HG03196 (cell line): ENCODE measurements around the gene APOC1.
"Not testable (repeated sequence)": the region's sequence is repeated elsewhere in the genome, so short reads cannot be mapped to it uniquely, and the experiment has no call there.

ENCODE experiments used
- ATAC-seq: cut with Tn5 transposase; IDR thresholded peaks from one replicate; pipeline ENCODE4 v1.9.1; 2021; ENCODE audit not compliant: unreplicated experiment

APOC1 gene

DNA sequence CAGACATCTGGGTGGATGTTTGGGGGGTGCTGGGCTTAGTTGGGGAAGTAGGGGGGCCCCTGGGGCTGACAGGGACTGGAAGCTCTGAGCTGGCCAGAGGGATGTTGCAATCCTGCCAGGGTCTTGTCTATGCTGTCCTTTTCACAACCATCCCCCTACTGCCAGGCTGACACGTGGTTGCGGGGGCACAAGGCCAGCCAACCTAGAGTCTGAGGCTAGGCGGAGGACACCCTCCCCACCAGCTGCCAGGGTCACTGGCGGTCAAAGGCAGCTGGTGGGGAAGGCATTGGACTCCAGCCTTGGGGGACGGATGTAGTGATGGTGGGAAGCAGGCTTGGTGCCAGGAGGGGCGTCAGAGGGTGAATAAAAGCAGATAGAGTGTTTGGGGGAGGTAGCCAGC lies 1.6 kb upstream of the APOC1 start:
- ATAC-seq, result no peak

DNA sequence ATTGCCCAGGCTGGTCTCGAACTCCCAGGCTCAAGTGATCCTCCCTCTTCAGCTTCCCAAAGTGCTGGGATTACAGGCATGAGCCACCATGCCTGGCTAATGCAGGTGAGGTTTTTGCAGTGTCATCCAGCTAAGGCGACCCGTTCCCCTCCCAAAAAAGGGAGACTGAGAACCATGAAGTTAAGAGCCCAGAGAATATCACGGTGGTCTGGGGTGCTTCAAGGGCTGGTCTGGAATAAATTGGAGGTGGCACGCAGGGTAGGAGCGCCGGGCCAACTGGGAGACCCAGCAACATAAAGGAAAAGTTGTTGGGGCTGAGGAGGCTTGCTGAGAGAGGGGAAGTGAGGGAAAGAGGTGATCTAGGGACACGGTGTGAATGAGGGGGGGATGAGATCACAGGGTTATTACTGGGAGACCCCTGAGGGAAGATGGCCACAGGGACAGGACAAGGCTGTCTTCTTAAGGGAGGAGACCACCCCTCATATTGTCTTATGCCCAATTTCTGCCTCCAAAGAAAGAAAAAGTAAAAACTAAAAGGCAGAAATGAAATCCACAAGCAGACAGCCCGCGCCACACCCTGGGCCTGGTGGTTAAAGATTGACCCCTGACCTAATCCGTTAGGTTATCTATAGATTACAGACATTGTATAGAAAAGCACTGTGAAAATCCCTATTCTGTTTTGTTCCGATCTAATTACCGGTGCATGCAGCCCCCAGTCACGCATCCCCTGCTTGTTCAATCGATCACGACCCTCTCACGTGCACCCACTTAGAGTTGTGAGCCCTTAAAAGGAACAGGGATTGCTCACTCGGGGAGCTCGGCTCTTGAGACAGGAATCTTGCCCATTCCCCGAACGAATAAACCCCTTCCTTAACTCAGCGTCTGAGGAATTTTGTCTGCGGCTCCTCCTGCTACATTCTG lies 636 bp upstream of the APOC1 start:
- not testable (repeated sequence) for ATAC-seq

DNA sequence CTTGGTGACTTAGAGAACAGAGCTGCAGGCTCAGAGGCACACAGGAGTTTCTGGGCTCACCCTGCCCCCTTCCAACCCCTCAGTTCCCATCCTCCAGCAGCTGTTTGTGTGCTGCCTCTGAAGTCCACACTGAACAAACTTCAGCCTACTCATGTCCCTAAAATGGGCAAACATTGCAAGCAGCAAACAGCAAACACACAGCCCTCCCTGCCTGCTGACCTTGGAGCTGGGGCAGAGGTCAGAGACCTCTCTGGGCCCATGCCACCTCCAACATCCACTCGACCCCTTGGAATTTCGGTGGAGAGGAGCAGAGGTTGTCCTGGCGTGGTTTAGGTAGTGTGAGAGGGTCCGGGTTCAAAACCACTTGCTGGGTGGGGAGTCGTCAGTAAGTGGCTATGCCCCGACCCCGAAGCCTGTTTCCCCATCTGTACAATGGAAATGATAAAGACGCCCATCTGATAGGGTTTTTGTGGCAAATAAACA lies 9.9 kb downstream of the APOC1 start:
- no peak for ATAC-seq

DNA sequence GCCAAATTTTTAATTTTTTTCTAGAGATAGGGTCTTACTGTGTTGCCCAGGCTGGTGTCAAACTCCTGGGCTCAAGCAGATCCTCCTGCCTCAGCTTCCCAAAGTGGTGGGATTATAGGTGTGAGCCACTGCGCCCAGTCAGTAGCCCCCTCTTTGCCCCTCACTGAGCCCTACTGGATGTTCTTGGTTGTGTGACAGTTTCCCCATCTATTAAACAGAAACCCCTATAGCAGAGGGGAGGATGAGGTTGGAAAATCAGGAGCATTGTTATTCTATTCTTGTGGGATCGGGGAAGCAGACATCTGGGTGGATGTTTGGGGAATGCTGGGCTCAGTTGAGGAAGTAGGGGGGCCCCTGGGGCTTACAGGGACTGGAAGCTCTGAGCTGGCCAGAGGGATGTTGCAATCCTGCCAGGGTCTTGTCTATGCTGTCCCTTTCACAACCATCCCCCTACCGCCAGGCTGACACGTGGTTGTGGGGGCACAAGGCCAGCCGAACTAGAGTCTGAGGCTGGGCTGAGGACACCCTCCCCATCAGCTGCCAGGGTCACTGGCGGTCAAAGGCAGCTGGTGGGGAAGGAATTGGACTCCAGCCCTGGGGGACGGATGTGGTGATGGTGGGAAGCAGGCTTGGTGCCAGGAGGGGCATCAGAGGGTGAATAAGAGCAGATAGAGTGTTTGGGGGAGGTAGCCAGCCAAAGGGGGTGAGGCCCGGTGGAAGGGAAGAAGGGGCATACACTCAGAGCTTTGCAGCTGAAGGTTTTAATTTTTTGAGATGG lies 10.9 kb downstream of the APOC1 start:
- ATAC-seq, result no peak

DNA sequence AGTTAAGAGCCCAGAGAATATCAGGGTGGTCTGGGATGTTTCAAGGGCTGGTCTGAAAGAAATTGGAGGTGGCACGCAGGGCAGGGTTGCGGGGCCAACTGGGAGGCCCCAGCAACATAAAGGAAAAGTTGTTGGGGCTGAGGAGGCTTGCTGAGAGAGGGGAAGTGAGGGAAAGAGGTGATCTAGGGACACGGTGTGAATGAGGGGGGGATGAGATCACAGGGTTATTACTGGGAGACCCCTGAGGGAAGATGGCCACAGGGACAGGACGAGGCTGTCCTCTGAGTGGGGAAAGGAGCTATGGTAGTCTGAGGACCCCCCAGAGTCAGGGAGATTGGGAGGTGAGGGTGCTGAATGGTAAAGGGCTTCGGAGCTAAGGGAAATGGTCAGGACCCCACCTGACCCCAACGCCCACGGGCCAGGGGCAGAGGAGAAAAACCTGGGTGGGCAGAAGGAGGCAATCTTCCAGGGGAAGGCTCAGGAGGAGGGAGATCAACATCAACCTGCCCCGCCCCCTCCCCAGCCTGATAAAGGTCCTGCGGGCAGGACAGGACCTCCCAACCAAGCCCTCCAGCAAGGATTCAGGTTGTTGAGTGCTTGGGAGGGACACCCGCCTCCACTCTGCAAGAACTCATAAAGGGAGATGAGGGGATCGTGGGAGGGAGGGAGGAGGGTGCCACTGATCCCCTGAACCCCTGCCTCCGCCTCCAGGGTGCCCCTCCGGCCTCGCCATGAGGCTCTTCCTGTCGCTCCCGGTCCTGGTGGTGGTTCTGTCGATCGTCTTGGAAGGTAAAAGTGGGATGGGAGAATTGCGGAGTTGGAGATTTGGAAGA lies 12.1 kb downstream of the APOC1 start:
- not testable (repeated sequence) for ATAC-seq

DNA sequence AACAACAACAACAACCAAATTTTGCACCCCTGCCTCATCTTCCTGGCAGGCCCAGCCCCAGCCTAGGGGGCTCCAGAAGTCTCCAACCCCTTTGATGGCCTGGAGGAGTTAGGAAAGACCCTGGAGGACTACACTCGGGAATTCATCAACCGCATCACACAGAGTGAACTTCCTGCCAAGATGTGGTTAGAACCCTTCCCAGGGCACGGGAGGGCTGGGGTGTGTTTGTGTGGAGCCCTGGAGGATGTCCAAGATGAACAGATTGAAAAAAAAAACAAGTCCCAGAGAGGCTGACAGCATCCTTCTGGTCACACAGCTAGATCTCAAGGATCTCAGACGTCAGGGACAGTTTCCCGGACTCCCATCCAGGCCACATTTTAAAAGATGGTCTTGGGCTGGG lies 13.3 kb downstream of the APOC1 start:
- no peak for ATAC-seq

DNA sequence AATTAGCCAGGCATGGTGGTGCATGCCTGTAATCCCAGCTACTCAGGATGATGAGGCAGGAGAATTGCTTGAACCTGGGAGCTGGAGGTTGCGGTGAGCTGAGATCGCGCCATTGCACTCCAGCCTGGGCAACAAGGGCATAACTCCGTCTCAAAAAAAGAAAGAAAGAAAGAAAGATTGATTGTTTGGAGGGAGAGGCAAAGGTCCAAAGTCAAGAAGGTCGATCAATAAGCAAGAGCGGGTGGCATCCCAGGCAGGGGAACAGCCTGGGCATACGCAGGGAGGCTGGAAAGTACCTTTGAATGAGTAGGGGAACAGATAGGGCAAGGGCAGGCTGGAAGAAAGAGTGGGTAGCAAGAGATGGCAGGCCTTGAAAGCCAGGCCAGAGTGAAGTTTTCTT lies 15.7 kb downstream of the APOC1 start:
- ATAC-seq, result no peak

DNA sequence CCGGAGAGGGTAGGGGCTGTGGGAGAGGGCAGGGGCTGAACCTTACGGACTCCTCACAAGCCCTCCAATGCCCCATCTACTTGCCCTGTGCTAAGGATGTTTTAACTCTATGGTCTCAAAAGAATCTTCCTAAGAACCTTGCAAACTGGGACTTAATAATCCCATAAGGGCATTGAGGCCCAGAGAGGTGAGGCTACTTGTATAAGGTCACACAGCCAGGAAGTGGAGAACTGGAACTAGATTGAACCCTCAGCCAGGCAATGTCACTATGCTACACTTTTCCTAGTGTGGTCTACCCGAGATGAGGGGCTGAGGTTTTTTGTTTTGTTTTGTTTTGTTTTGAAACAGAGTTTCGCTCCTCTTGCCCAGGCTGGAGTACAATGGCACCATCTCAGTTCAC lies 17.1 kb downstream of the APOC1 start:
- ATAC-seq, result no peak

DNA sequence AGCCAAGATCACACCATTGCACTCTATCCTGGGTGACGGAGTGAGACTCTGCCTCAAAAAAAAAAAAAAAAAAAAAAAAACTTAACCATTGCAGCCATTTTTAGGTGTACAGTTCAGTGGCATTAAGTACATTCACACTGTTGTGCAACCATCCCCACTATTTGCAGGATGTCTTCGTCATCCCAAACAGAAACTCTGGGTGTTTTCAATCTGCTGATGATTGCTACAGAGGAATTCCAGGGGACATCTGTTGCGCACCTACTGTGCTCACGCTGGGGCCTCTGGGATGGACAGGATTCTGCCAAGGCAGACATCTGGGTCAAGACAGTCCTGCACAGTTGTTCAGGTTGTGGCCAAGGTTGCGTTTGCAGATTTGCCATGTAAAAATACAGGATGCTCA lies 25.3 kb downstream of the APOC1 start:
- no peak for ATAC-seq

DNA sequence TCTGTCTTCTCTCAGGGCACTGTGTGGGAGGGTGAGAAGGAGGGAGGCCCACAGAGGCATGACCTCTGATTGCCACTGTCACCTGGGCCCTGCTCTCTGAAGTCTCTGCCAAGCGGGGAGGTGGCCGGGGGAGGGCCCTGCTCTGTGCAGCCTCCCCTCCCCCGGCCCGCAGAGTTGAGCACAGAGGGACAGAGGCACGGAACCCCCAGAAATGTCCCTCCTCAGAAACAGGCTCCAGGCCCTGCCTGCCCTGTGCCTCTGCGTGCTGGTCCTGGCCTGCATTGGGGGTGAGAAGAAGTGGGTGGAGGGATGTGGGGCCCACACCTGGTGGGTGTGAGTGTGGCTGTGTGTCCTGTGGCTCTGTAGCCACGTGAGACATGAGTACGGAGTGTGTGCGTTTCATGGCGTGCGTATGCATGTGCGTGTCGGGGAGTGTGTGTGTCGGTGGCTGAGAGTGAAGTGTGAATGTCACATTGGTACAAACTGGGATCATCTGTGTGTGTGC lies 27.7 kb downstream of the APOC1 start, which contains the start of gene APOC4:
TSS of gene APOC4 (plus strand) at position 171 of the 505 bp plus-strand sequence. CDS start at position 212, 41 bp downstream.
- ATAC-seq, result no peak

DNA sequence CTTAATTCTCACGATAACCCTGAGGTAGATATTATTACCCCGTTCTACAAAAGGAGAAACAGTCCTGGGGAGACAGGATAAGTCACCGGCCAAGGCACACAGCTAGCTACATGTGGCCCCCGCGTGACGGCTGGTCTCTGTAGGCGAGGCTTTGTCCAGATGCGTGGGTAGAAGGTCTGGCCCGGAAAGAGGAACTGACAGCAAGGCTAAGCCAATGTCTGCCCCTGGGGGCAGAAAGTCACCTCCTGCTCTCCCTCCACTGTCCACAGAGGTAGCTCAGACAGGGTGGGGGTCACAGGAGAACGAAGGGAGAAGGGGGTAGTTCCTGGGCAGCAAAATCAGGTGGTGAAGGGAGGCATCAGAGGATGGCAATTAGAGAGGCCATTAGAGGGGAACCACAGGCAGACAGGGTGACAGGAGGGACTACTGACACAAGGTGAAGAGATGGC lies 29.4 kb downstream of the APOC1 start:
- ATAC-seq, result peak; percentile 48

DNA sequence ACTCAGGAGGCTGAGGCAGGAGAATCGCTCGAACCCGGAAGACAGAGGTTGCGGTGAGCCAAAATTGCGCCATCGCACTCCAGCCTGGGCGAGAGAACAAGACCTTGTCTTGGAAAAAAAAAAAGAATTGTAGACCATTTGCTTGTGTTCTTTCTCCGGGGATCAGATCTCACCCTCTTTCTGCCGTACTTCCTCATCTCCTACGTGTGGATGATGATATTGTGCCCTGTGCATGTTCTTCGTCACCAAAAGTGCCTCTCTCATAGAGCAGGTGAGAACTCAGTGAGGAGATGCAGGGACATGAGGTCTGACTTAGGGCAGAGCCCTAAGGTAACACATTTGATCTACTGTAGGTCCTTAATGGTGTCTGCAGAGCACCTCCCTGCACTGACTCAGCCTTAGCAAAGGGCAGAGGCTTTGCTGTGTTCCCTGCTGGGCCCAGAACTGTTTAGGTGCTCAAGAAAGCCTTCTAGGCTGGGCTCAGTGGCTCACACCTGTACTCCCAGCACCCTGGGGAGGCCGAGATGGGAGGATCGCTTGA lies 32.7 kb downstream of the APOC1 start:
- no peak for ATAC-seq

DNA sequence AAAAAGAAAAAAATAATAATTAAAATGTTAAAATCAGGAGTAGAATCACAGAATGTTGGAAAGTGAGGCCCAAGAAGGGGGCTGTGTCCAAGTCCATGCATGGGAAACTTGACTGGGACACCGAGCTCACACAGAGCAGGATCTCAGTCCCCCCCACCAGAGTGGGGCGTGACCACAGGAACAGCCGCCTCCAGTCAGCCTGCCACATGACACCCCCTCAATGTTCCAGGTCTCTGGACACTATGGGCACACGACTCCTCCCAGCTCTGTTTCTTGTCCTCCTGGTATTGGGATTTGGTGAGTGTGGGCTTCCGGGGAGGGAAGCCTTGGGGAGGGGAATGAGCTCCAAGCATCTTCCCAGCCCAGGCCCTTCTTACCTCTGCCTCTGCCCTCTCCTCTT lies 33.8 kb downstream of the APOC1 start:
- ATAC-seq, result no peak

DNA sequence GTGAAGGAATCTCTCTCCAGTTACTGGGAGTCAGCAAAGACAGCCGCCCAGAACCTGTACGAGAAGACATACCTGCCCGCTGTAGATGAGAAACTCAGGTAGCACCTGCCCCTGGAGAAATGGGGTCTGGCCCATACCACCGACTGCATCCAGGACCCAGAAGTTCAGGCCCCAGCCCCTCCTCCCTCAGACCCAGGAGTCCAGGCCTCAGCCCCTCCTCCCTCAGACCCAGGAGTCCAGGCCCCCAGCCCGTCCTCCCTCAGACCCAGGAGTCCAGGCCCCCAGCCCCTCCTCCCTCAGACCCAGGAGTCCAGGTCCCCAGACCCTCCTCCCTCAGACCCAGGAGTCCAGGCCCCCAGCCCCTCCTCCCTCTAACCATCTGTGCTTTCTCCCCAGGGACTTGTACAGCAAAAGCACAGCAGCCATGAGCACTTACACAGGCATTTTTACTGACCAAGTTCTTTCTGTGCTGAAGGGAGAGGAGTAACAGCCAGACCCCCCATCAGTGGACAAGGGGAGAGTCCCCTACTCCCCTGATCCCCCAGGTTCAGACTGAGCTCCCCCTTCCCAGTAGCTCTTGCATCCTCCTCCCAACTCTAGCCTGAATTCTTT lies 34.5 kb downstream of the APOC1 start:
- ATAC-seq, result no peak

DNA sequence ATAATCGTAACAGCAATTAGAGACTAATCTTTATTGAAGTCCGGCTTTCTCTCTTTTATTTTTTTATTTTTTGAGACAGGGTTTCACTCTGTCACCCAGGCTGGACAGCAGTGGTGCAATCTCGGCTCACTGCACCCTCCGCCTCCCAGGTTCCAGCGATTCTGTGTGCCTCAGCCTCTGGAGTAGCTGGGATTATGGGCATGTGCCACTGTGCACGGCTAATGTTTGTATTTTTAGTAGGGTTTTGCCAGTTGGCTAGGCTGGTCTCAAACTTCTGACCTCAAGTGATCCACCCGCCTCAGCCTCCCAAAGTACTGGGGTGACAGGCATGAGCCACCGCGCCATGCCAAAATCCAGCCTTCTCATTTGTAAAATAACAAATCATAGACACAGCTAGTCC lies 35.1 kb downstream of the APOC1 start:
- ATAC-seq, result no peak

DNA sequence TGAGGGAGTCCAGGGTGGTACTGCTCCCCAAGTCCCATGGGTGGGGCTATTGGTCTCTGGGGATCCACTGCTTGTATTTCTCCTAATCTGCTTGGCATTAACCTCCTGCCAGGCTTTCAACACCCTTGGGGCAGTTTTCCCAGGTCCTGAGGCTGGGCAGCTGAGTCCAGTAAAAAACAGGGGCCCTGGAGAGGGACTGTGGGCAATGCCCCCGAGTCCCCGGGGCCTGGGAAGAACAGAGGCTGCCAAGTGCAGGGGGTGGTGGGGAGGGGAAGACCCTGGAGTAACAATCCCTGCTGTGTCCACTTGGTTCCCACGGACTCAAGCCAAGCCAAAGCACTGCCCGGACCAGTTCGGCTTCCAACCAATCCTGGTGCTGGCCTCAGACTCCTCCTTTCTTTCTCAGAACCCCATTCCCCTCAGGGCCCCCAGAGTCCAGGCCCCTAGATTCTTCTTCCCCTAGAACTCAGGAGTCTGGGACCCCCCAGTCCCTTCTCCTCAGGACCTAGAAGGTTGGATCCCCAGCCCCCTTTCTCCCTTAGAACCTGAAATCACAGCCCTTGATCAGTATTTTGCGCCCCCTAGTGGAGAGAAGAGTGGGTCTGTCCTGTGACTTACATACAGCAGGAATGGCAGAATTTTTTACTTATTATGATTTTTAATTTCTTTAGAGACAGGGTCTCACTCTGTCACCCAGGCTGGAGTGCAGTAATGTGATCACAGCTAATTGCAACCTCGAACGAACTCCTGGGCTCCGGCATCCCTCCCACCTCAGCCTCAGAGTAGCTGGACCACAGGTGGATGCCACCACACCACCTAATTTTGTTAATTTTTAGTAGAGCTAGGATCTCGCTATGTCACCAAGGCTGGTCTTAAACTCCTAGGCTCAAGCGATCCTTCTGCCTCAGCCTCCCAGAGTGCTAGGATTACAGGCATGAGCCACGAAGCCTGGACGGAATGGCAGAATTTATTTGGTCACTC lies 37.1 kb downstream of the APOC1 start:
- ATAC-seq, result no peak

DNA sequence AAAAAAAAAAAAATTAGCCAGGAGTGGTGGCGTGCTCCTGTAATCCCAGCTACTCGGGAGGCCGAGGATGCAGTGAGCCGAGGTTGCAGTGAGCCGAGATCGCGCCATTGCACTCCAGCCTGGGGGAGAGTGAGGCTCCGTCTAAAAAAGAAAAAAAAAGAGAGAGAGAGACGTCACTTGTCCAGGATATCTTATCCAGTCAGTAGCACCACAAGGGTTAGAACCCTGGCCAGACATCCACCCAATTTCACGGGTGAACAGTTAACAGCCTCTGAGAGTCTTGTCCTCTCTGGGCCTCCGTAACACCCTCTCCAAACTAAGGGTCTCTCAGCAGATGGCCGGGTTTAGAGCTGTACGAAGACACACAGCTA lies 39.9 kb downstream of the APOC1 start:
- ATAC-seq, result no peak

DNA sequence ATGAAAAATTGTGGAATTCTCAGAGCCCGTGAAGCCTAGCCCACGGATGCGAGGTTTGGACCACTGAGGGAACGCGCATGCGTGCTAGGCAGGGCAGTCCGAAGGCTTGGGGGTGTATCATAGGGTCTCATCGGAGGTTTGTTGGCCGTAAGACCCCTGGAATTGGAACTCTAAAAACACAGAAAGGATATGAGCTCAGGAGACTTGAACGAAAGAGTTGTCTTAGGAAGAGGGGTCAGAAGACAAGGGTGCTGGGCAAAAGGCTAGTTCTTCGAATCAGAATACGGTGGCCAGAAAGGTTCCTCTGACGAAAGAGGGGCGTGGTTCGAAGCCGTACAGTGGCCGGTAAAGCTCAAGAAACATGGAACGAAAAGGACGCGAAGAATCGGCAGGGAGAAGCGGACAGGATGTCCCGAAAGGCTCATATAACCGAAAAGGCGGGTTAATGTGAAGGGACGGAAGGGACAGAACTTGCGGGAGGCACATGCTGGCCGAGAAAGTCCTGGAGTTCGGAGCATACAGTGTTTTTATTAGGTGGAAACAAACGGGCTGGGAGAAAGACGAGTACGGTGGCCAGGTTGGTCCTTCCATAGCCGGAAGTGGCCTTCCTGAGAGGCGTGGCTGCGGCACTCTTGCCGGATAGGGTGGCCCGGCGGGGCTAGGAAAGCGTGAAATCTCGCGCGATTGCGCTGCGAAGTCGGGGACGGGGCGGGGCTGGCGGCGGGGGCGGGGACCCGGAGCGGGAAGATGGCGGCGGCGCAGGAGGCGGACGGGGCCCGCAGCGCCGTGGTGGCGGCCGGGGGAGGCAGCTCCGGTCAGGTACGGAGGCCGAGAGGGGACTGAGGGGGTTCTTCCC lies 40.5 kb downstream of the APOC1 start, which contains the start of gene CLPTM1:
TSS of gene CLPTM1 (plus strand) at position 732 of the 856 bp plus-strand sequence. CDS start at position 748, 16 bp downstream.
- peak; percentile 82 for ATAC-seq
